Measurements from ENCODE around the gene RWDD3.

The RWDD3 gene

DNA sequence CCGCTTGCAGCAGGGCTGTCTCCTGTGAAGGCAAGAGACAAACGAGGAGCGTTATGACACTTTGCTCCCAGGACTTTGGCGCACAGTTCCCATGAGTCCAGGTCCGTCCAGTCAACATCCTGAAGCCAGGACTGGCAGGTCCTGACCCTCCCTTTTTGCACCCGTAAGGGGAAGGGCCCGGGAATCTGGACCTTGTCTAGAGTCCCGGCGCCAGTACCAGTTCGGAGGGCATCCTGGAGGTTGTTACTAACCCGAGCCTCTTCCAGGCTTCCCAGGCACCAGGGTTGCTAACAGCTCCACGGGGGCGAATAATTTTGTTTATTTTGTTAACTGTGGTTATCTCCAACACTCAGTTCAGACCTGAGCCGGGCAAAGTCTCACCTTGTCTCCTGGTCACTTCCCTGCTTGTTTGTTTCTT lies 682 bp upstream of the RWDD3 start:
- no peak overlapping the region for H3K27ac ChIP-seq (ENCODE audit: low read length)
- H2AFZ ChIP-seq (ENCODE audit: low read depth, low read length) = peak overlapping the region; percentile 98
- no peaks in the 10 kb centered on the region for H4K20me1 ChIP-seq (ENCODE audit: insufficient read depth, low read length)
- H3K79me2 ChIP-seq (ENCODE audit: low read length) = peaks cover 34% of the 10 kb centered on the region
- H3K4me1 ChIP-seq (ENCODE audit: low read length) = peaks cover 5% of the 10 kb centered on the region
- H3K4me2 ChIP-seq (ENCODE audit: low read length) = peak overlapping the region; percentile 94
- H3K27me3 ChIP-seq (ENCODE audit: low read depth, low read length) = no peaks in the 10 kb centered on the region
- H3K9ac ChIP-seq (ENCODE audit: low read length) = peak overlapping the region; percentile 67
- TF ChIP-seq, protein P1, sequence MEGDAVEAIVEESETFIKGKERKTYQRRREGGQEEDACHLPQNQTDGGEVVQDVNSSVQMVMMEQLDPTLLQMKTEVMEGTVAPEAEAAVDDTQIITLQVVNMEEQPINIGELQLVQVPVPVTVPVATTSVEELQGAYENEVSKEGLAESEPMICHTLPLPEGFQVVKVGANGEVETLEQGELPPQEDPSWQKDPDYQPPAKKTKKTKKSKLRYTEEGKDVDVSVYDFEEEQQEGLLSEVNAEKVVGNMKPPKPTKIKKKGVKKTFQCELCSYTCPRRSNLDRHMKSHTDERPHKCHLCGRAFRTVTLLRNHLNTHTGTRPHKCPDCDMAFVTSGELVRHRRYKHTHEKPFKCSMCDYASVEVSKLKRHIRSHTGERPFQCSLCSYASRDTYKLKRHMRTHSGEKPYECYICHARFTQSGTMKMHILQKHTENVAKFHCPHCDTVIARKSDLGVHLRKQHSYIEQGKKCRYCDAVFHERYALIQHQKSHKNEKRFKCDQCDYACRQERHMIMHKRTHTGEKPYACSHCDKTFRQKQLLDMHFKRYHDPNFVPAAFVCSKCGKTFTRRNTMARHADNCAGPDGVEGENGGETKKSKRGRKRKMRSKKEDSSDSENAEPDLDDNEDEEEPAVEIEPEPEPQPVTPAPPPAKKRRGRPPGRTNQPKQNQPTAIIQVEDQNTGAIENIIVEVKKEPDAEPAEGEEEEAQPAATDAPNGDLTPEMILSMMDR (IDR thresholded peaks at IDR 0.05; ENCODE audit: low read depth, low read length) = no peak
- no peak for TF ChIP-seq EZH2phosphoT487 (IDR thresholded peaks at IDR 0.05; ENCODE audit: low read depth)
- peak overlapping the region; percentile 85 for H3K4me3 ChIP-seq (ENCODE audit: low read length)
- H3K36me3 ChIP-seq (replicated peaks; ENCODE audit: low read depth, low read length) = peaks cover 13% of the 10 kb centered on the region
- no peaks in the 10 kb centered on the region for H3K9me3 ChIP-seq (ENCODE audit: insufficient read depth, low read length)

DNA sequence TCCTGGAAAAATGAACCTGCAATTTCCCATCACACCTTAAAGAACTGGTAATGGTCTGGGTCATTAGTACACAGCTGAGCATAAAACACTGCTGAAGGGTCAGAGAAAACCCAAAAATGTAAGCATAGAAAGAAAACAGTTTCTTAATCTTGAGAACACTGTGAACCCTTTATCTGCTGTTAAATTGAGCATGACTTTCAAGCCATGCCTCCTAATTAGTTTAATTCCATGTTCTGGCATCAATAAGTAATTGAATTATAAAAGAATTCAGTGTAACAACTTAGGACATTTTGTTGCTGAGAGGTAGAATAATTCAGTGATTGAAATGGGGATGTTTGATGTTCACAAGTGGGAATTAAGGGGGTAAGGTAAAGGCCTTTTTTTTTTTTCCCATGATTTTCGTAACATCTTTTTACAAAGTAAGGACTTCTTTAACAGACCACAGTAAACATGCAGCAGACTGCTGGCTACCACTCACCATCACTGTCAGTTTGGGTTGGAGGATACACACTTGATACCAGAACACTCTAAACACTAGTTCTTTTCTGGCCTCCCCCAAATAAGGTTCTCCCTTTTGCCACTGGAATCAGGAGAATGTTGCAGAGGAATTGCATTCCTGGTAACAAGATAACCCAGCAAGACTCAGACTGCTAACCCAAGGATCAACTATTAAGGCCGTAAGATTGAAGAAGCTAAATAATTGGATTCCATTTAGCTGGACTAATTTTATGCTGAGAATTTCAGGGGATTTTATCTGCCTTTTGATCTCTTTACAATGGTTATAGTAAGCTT lies 3.0 kb downstream of the RWDD3 start:
- H3K4me2 ChIP-seq (ENCODE audit: low read length) = no peak overlapping the region
- H3K27ac ChIP-seq (ENCODE audit: low read length) = no peak overlapping the region
- H2AFZ ChIP-seq (ENCODE audit: low read depth, low read length) = no peak overlapping the region
- H4K20me1 ChIP-seq (ENCODE audit: insufficient read depth, low read length) = no peaks in the 10 kb centered on the region
- peaks cover 38% of the 10 kb centered on the region for H3K36me3 ChIP-seq (replicated peaks; ENCODE audit: low read depth, low read length)
- H3K27me3 ChIP-seq (ENCODE audit: low read depth, low read length) = no peaks in the 10 kb centered on the region
- peaks cover 5% of the 10 kb centered on the region for H3K4me1 ChIP-seq (ENCODE audit: low read length)
- H3K9me3 ChIP-seq (ENCODE audit: insufficient read depth, low read length) = no peaks in the 10 kb centered on the region
- TF ChIP-seq, protein P1 (IDR thresholded peaks at IDR 0.05; ENCODE audit: low read depth, low read length) = no peak
- TF ChIP-seq EZH2phosphoT487 (IDR thresholded peaks at IDR 0.05; ENCODE audit: low read depth) = no peak
- no peak overlapping the region for H3K9ac ChIP-seq (ENCODE audit: low read length)
- H3K79me2 ChIP-seq (ENCODE audit: low read length) = peaks cover 68% of the 10 kb centered on the region
- no peak overlapping the region for H3K4me3 ChIP-seq (ENCODE audit: low read length)

DNA sequence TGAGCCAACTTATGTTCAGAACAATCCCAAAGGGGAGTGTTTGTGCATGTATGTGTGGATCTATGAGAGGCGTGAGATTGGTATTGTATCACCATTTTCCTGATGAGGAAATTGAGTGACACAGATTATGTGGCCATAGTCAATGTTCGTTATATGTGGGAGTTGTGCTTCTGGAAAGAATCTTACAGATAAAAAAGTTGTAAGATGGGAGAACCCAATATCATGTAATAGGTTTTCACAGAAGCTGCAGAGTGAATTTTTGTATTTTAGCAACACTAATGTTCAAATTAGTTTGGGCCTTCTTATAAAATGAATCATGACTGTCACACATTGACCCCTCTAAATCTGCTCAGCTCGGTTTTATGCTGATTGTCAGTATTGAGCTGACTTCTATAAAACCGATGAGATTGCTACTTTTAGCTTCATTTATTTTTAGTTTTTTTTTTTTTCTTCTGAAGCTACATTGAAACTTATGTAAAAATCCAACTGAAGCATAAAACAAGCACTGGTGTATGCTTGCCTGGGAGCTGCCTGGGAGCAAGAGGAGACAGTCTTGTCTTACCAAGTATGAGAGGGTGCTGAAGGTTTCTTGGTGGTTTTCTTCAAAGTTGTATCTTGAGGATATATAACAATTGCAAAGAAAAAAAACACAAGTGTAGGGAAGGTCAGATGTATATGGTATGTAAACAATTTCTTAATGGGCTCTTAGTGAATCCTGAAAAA lies 4.1 kb downstream of the RWDD3 start:
- no peaks in the 10 kb centered on the region for H3K27me3 ChIP-seq (ENCODE audit: low read depth, low read length)
- no peak overlapping the region for H2AFZ ChIP-seq (ENCODE audit: low read depth, low read length)
- no peak overlapping the region for H3K4me3 ChIP-seq (ENCODE audit: low read length)
- H3K36me3 ChIP-seq (replicated peaks; ENCODE audit: low read depth, low read length) = peaks cover 41% of the 10 kb centered on the region
- peaks cover 5% of the 10 kb centered on the region for H3K4me1 ChIP-seq (ENCODE audit: low read length)
- no peak overlapping the region for H3K27ac ChIP-seq (ENCODE audit: low read length)
- peaks cover 68% of the 10 kb centered on the region for H3K79me2 ChIP-seq (ENCODE audit: low read length)
- TF ChIP-seq, protein P1 (IDR thresholded peaks at IDR 0.05; ENCODE audit: low read depth, low read length) = no peak
- TF ChIP-seq EZH2phosphoT487 (IDR thresholded peaks at IDR 0.05; ENCODE audit: low read depth) = no peak
- no peaks in the 10 kb centered on the region for H3K9me3 ChIP-seq (ENCODE audit: insufficient read depth, low read length)
- no peaks in the 10 kb centered on the region for H4K20me1 ChIP-seq (ENCODE audit: insufficient read depth, low read length)
- H3K4me2 ChIP-seq (ENCODE audit: low read length) = no peak overlapping the region
- no peak overlapping the region for H3K9ac ChIP-seq (ENCODE audit: low read length)

DNA sequence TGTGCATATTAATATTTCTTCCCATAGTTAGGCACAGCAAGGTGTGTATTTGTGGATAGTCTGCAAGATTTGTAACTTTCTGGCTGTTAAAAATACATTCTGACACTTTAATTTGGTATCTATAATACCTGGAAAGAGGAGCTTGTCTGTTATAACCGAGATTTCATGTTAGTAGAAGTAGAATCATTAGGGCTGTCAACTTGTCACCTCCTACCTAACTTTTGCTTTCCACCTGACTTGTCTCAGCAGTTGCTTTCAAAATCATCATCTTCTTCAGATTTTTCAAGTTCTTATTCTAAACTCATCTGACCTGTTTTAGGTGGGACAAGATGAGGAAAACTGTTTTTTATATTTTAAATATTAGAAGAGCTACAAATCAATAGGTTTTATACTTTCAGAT lies 11.0 kb downstream of the RWDD3 start:
- Histone ChIP-seq H3K4me3 (ENCODE audit: low read length) (no peak overlapping the region), H3K4me2 (ENCODE audit: low read length) (no peak overlapping the region), H3K9ac (ENCODE audit: low read length) (no peak overlapping the region), H3K79me2 (ENCODE audit: low read length) (peaks cover 17% of the 10 kb centered on the region), H3K27ac (ENCODE audit: low read length) (no peak overlapping the region), H3K9me3 (ENCODE audit: insufficient read depth, low read length) (no peaks in the 10 kb centered on the region), H2AFZ (ENCODE audit: low read depth, low read length) (no peak overlapping the region), H3K27me3 (ENCODE audit: low read depth, low read length) (no peaks in the 10 kb centered on the region), H3K4me1 (ENCODE audit: low read length) (no peaks in the 10 kb centered on the region), H4K20me1 (ENCODE audit: insufficient read depth, low read length) (no peaks in the 10 kb centered on the region), H3K36me3 (replicated peaks; ENCODE audit: low read depth, low read length) (peaks cover 24% of the 10 kb centered on the region)
- TF ChIP-seq, protein P1 (IDR thresholded peaks at IDR 0.05; ENCODE audit: low read depth, low read length) = no peak
- no peak for TF ChIP-seq EZH2phosphoT487 (IDR thresholded peaks at IDR 0.05; ENCODE audit: low read depth)

Data from OCI-LY3 (cell line).